ENCODE results near the gene DIP2B.

- TF ChIP-seq POLR2A (IDR thresholded peaks at IDR 0.05) (no peak), CTCF (IDR thresholded peaks at IDR 0.05 in 8 of 11, conservative IDR thresholded peaks at IDR 0.05 in 3 of 11) (no peak)
Observed at GRCh38 chr12:50533203-50533584, 28.4 kb downstream of the DIP2B start.

Measured in spleen (tissue), 7 donors.